Activated CD8-positive, alpha-beta memory T cell treated with anti-CD3 and anti-CD28 coated beads, Interleukin-2, amount 50 U/mL, for 48 hours (primary cell): ENCODE data around the gene NRG3.

Source experiments
- DNase-seq: peaks from one replicate; pipeline ENCODE4 v3.0.0-alpha.2; 2020

NRG3 gene

DNA sequence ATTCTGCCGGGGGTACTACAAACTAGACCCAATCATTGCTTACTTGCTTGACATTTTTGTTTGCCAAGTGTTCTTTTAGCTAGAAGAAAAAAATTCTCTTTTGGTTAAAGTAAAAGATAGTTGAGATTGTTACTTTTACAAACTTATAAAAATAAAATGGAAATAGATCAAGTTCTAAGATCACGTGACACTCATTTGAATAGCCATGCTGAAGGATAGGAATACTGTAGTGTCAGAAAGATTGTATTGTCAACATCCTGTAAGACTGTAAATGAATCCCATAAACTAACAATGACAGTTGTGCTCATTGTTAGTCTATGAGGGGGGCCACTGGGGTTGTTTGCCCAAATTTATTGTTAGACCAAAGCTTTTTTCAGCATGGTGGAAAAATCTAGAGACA is 10.5 kb downstream of the NRG3 start:
- no peak for DNase-seq

DNA sequence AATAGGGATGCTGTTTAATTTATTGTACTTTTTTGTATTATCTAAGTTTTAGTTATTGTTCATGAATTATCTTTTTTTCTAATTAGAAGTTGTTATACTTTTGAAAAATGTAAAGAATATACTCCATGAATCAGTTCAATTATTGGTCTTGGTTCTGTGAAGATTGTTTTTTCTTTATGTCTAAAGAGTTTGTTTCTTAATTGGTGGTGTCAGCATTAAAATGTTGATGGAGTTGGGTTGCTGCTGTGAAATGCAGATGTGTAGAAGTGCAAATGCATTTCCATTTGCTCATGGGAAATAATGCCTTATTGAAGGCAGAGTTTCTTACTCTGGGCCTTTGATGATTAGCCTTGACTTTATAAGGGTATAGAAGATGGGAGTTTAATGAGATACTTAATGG is 11.9 kb downstream of the NRG3 start:
- DNase-seq: no peak

DNA sequence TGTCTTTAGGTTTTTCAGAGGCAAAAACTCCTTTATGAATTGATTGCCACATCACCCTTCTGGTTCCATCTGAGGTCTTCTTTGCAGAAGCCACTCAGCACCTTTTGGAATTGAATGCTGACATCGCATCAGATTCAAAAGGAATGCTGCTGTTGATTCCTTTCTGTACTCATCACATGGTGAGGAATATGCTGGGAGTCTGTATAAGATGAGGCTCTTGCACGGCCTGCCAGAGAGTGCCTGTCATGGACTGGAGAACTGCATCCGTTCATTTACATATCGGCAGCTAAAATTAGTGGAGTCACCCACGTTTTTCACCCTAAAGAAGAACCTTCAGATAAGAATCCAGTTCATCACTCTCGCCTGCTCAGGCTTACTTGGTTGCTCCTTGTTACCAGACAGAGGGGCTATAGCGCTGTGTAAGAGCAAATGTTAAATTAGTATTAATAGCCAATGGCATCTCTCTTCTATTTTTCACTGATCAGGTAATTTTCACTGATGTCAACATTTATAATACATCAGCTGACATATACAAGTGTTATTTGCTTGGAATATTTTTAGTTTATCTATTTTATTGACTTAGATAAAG is 14.3 kb downstream of the NRG3 start:
- no peak for DNase-seq

DNA sequence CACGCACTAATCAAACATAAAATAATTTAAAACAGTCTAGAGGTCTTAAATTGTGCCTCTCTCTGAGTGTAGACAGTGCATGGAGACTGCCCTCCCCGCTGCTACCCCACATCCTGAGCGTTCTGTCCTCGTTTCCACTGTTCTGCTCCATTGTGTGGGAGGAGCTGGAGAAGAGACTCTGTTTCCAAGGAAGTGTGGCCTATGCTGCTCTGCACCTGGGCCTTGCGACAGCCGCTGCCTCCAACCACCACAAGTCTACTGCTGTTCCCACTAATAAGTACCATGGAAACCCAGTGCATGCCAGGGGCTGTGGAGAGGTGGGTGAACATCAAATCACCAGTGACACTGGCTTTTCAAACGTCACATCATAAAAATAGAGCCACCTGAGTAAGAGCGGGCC is 19.6 kb downstream of the NRG3 start:
- no peak for DNase-seq

DNA sequence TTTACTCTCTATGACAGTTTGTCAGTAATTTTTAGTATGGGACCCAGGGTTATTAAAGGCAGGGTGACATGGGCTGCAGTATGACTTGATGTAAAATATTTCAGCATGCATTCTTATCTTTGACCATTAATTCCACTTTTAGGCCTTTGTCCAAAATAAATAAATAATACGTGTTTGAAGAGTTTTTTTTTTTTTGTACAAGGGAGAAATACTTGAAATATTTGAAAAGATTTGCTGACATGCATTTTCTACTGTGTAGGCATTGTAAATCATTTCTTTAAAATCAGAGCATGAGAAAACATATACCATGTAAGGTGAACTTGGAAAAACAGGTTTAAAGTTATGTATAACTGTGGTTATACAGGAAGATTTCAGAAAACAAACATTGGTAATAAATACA is 23.5 kb downstream of the NRG3 start:
- no peak for DNase-seq

DNA sequence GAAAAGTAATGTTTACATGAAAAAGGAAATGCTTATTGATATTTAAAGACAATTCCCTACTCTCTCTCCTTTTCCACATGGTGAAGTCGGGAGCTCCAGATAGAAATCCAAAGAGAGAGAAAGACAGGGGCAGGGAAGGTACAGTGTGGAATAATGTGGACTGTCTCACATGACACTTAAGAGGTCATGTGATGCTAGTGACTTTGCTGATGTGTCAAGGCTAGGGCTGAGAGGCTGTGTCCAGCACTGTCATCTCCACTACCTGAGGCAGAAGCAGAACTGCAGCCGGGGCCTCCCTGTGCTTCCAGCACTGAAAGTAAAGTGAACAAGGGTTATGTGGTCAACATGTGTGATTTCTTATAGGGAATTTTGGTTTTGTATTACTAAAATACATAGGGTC is 26.0 kb downstream of the NRG3 start:
- no peak for DNase-seq

DNA sequence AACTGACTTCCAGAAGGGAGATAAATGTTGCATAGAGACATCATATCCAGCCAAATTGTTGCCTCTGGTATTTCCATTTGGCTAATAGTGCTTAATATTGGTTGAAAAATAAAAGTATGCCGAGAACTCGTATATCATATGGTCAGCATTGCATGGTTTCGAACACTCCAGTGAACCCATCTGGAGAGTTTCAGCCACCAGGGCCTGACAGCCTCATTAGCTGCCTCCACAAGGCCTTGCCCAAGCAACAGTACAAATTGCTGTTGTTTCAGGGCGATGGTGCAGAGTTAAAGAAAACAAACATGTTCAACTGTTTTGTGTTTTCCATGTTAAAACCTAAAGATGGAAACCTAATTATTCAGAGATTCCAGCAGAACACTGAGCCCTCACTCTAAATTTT is 28.5 kb downstream of the NRG3 start:
- DNase-seq: no peak

DNA sequence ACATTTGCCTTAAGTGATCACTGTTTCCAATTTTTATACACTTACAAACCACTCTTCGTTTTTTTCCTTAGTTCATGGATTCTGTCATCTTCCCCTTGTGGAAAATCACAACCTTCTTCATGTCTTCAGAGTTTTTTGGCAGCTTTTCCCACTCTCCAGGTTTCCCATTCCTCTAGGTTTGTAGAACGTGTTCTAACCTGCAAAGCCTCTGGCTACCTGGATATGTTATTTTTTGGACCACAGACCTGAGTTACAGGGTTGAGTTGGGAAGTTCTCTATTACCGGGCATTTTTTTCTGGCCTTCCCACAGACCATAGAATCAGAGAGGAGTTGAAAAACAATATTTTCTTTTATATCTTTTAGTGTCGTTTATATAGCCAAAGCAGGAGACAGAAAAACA is 30.2 kb downstream of the NRG3 start:
- DNase-seq: no peak

DNA sequence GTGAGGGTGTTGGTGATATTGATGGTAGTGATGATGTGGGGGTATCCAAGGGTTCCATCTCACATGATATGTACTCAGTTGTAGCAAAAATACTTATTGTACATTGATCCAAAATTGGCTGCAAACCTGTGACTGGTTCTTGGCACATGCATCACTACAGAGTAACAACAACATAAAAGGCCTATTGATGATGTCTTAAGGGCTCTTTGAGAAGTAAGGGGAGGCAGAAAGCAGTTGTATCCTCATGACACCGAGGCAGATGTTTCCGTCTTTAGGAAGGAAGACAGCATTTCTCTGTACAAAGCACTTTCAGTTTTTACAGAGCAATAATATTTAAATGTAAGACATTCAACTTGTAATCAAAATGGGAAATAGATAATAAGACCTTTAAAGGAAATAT is 34.5 kb downstream of the NRG3 start:
- DNase-seq: no peak

DNA sequence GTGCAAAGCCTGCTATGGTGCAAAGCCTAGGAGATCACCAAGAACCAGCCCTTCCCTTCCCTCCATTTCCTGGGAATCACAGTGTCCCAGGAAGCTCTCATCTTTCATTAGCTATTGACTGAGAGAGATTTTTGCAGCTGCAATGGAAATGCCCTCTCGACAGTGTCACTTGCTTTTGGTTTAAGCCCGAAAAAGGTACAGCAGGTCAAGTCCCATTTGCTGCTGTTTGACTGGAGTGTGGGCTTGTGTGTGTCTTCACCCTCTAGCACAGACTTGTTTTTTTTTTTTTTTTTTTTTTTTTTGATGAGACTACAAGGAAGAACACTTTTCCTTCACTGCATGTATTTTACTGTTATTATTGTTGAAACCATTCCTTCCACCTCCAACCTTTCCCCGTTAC is 36.3 kb downstream of the NRG3 start:
- DNase-seq: no peak

DNA sequence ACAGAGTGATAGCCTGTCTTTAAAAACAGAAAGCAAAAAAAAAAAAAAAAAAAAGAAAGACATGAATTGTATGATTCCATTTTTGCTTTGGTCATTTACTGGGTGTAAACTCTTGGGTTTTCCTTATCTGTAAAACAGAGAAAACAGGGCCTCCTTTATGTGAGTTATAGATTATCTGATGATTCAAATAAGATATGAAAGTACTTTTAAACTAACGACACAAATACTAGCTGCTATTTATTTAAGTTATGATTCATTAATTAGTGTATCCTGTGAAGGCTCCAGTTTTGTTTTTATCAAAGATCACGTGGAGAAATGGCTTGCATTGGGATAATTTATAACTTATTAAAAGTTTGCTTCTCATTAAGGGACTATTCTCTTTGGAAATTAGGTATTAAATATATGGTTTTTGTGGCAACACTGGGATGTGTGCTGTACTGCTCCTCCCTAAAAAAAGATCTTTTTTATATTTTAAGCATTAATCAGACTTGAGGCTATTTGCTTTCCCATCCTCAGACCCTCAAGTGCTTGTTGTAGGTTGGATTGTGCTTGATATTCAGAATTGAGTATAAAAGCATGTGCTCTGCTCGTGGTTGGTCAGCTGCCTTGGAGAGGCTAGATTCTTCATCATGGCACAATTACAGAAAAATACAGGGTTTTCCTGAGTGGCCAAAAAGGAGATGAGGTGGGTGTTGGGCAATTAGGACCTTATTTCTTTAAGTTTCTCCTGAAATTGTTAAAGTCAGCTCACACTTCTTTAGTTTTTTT is 39.9 kb downstream of the NRG3 start:
- DNase-seq: no peak

DNA sequence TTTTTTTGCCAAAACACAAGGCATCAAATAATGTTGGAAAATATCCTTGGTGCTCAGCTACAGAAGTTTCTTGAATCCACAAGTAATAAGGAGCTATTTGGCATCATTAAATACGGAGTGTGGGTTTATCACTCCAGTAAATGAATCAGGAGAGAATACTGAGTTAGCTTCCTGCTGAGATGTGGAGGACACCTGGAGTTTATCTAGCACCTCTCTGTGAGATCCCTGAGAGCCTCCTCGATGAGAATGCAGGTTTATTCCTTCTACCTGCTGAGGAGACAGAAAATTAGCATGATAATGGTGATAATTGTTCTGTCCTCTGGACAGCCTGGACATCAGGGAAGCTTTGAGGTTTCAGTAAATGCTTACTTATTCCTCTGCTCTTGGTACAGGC is 40.5 kb downstream of the NRG3 start:
- DNase-seq: no peak

DNA sequence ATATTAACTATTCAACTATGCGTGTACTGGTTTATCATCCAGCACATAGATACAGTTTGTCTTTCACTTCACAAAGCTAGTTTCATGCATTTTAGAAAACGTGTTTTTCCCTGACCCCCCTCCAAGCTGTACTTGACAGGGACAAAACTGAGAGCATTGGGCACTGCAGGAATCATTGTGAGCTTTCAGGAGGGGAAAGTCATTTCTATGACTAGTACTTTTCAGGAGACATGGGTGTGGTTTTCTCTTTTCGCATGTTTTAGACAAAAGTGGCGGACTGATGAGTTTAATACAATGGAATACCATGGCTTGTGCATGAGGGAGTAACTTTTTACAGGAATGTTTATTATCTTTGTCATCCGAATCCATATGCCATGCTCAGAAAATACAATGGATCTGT is 42.7 kb downstream of the NRG3 start:
- DNase-seq: no peak

DNA sequence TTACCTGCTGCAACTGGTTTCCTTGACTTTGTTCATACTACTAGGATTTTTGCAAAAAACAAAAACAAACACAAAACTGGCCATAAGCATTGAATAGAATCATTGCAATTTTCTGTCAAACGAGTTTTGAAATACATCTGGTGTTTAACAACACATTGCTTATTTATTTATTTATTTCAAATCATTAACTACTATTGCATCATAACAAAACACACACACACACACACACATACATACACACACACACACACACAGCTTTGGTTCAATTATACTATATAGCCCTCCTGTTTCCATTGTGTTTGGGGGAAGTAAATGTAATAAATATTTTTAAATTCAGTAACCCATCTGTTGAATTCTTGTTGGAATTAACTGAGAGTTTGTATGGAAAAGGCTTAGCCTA is 43.8 kb downstream of the NRG3 start:
- no peak for DNase-seq

DNA sequence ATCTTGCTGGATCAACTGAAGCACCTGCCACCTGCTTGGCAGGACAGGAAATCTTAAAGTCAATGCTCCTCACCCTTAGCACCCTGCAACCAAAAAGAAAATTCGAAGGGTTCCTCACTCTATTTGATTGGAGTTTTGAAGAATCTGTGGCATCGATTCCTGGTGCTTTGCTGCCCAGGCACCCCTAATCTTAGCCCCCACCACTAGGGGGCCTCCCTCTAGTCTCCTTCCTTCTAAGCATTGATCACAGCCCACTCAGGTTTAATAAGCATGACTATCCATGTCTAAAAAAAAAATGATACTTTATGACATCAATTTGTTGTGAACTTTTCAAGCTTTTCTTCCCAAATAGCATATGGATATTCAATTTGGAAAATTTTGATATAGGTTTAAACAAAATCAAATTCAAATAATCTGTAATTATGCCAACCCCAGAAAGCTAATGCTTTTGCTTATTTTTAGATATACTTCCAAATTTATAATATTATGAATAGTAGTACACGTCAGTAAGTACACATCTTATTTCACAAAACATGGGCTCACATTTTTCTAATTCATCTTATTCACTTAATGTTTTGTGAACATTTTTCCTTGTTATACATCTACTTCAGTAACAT is 45.3 kb downstream of the NRG3 start:
- DNase-seq: no peak

DNA sequence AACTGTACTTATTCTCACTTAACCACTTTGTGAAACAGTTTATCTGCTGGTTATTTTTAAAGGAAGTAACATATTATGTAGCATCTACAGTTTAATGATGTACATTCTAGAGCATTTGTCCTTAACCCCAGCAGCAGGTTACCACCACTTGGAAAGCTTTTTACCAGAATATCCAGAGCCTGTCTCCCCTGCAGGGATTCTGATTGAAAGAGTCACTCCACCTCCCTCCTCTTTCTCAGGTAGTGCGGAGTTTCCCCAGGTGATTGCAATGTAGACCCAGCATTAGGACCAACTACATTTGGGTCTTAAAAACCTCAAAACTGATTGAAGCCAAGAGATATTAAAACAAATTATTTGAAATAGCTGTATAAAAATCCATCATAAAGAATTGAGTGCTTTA is 53.1 kb downstream of the NRG3 start:
- no peak for DNase-seq

DNA sequence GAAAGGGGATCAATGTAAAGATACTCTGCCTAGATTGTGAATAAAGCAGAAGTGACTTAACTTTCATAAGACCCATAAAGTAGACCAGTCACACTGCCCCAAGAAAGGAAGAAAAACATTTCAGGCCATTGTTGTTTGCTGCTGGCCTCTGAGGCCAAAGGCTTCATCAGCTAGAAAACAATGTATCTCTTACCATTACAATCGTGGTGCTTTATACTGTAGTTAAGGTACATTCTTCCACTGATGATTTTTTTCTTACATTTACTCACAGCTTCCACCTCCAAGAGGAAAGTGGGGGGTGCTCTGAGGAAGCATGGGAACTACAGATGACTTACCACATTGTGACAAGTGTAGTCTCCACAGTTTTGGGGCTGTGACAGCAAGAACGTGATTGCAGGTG is 68.6 kb downstream of the NRG3 start:
- no peak for DNase-seq

DNA sequence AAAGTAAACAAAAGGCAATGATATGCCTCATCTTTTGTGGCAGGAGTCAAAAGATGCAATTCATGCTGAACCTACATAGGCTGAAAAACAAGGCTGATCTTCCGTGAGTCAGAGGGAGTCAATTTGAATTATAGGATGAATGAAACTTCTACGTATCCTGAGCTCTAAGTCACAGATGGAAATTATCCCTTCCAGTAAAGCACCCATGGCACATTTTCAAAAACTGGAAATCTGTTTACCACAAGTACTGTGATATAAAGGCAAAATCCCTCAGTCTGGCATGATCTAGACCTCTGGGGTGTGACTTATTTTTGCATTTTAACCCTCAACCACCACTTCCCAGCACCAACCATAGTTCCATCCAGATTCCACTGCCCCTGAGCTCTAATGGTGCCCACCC is 69.6 kb downstream of the NRG3 start:
- no peak for DNase-seq

DNA sequence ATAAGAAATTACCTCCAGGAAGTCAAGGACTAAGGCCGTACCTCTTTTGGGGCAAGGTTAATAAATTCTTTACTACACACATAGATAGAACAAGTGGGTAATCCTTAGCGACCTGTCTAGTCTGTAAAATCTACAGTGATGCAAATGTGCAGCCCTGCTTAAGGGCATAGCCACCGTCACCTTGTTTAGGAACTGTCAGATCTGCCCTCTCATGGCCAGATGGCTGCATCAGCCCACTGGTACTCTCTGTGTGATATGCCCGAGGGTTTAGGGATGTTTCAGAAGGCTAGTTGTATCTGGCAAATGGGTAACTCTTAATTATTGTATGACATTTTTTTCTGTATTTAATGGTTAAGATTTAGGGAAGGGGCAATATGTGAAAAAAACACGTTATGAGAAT is 74.3 kb downstream of the NRG3 start:
- DNase-seq: no peak

DNA sequence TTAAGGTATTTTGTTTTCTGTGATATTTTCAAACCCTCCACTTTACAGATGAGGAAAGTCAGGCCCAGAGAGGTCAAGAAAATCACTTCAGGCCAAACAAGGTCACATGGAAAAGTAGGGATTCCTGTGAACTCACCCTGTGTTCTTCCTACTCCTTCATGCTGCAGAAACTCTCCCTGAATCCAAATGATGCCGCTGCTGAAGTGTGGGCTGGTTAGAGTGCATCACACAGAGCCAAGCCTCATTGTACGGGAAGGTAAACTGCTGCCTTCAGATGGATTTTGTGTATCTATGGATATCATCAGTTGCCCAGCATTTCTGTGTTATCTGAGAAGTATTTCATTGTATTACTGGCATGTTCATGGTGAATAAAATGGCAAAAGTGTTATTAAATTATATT is 75.4 kb downstream of the NRG3 start:
- no peak for DNase-seq

DNA sequence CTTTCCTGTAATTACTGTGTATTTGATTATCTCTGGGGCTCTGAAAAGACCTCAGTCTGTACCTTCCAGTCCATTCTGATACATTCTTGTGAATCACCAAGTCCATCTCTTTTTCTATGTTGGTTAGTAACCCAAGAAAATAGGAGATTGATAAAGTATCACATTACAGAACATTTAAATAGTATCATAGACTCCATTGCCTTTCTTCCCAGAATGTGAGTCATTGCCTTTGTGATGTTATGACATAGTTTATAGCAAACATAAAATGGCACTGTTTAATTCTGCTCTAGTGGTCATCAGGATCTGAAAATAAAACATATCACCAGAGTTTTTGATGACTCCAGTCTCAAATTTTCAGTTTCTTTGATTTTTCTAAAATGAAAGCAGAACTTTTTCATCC is 78.4 kb downstream of the NRG3 start:
- DNase-seq: no peak

DNA sequence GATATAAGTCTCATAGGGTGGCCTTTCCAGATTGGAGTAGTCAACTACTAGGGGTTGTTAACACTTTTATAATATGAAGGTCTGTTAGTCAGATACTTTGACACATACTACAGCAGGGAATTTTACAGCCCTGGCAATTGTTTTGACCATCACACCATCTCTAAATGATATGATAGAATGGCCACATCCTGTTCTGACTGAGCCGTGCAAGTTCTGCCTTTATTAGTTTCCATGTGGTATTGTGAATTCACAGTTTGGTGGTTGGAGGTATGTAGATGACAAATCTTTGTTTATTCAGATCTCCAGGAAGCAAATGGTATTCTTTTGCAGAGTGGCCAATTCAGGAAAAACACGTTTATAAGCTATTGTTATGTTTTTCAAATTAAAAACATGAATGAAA is 83.0 kb downstream of the NRG3 start:
- DNase-seq: no peak

DNA sequence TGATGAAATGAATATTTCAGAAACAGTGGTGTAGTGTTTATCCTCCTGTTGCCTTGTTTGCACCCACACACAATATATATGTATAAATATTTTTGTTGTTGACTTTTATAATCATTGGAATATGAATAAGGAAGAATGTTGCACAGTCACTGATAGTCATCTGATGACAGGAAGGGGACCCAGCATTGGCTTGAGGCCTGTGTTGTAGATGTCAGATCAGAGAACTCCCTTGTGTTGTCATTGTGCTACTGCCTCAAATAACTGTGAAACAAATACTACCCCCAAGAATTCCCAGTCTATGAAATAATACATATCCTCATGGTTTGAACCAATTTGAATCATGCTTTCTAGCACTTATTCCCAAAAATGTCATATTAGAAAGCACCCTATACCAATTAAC is 84.0 kb downstream of the NRG3 start:
- DNase-seq: no peak

DNA sequence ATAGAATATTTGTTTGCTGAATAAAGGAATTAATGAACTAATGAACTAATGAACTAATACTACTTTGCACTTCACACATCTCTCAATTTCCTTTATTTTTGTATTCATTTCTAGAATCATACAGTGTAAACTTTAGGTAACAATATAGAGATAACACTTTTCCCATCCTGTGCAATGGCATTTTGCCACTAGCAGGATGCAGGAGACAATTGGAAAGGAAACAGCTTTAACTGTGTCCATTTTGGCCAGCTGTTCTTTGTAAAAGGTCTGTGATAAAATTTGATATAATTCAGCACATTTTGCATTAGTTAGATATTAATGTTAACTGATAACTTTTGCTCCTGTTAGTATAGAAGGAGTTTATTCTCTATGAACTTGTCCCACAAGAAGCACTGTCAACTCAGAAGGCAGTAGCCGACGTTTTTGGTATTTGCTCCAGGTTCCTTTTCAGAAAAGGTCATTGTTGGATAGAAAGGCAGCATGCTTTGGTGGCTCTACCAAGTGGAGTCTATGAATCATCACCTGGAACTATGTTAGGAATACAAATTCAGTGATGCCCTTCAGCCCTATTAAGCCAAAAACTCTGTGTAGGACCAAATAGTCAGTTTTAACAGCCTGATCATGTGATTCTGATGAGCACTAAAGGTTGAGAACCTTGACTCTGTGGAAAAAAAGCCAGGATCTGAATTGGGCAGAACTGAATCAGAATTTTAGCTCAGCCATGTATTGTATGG is 86.6 kb downstream of the NRG3 start:
- no peak for DNase-seq
